Neutrophil (primary cell): ENCODE data around the gene PANX1.

ENCODE experiments used
- H3K27ac ChIP-seq: fragments of 200-600 bp; sonication (generic); 2 replicates; pipeline ENCODE4 v1.5.1; 2016; ENCODE audit warnings: mild to moderate bottlenecking, moderate library complexity
- H3K27me3 ChIP-seq: fragments of 200-600 bp; sonication (generic); 2 replicates; pipeline ENCODE4 v1.6.0; 2016; ENCODE audit warnings: mild to moderate bottlenecking
- H3K36me3 ChIP-seq: fragments of 200-600 bp; sonication (generic); 2 replicates; pipeline ENCODE4 v1.5.1; 2017
- H3K4me1 ChIP-seq, 2 experiments: fragments of 200-600 bp in 1 of 2; sonication (generic) in 1 of 2; 1 replicate in 1 of 2; 2 replicates in 1 of 2; pipeline versions ENCODE4 v1.5.1 to v1.6.1; 2013 to 2016; ENCODE audit warnings: low read depth in 1 of 2, low read length in 1 of 2, mild to moderate bottlenecking in 1 of 2, moderate library complexity in 1 of 2; ENCODE audit not compliant: control insufficient read depth in 1 of 2, insufficient read depth in 1 of 2
- H3K4me3 ChIP-seq, 2 experiments: fragments of 200-600 bp in 1 of 2; sonication (generic) in 1 of 2; 1 replicate in 1 of 2; 2 replicates in 1 of 2; pipeline ENCODE4 v1.5.1; 2013 to 2016; ENCODE audit warnings: low read depth in 1 of 2, low read length in 1 of 2, mild to moderate bottlenecking in 1 of 2, moderate library complexity in 1 of 2
- H3K9me3 ChIP-seq: fragments of 200-600 bp; sonication (generic); 2 replicates; pipeline ENCODE4 v1.5.1; 2016
- CTCF ChIP-seq: fragments of 200-600 bp; sonication (generic); IDR thresholded peaks from 2 replicates; pipeline ENCODE4 v1.5.1; 2016; ENCODE audit warnings: antibody characterized with exemption

PANX1 gene

GRCh38 chr11:94184362-94184761 lies 55.7 kb downstream of the PANX1 start:
- H3K27me3 ChIP-seq: no peaks in the 10 kb centered on the region
- H3K27ac ChIP-seq: no peak overlapping the region
- H3K4me1 ChIP-seq: no peaks in the 10 kb centered on the region
- no peaks in the 10 kb centered on the region for H3K9me3 ChIP-seq
- TF ChIP-seq CTCF: no peak
- H3K36me3 ChIP-seq: no peaks in the 10 kb centered on the region
- H3K4me3 ChIP-seq: no peak overlapping the region

GRCh38 chr11:94184846-94185245 lies 56.2 kb downstream of the PANX1 start:
- TF ChIP-seq CTCF: no peak
- no peaks in the 10 kb centered on the region for H3K9me3 ChIP-seq
- no peaks in the 10 kb centered on the region for H3K27me3 ChIP-seq
- H3K27ac ChIP-seq: no peak overlapping the region
- no peaks in the 10 kb centered on the region for H3K4me1 ChIP-seq
- H3K4me3 ChIP-seq: no peak overlapping the region
- H3K36me3 ChIP-seq: no peaks in the 10 kb centered on the region

GRCh38 chr11:94185416-94186084 lies 56.9 kb downstream of the PANX1 start:
- H3K4me1 ChIP-seq: no peaks in the 10 kb centered on the region
- no peaks in the 10 kb centered on the region for H3K27me3 ChIP-seq
- TF ChIP-seq CTCF: no peak
- no peaks in the 10 kb centered on the region for H3K9me3 ChIP-seq
- no peaks in the 10 kb centered on the region for H3K36me3 ChIP-seq
- H3K27ac ChIP-seq: no peak overlapping the region
- no peak overlapping the region for H3K4me3 ChIP-seq

GRCh38 chr11:94186342-94187203 lies 57.9 kb downstream of the PANX1 start:
- H3K27me3 ChIP-seq: no peaks in the 10 kb centered on the region
- H3K9me3 ChIP-seq: no peaks in the 10 kb centered on the region
- H3K36me3 ChIP-seq: no peaks in the 10 kb centered on the region
- H3K4me3 ChIP-seq: no peak overlapping the region
- H3K4me1 ChIP-seq: no peaks in the 10 kb centered on the region
- TF ChIP-seq CTCF: no peak
- no peak overlapping the region for H3K27ac ChIP-seq

- H3K9me3 ChIP-seq: no peaks in the 10 kb centered on the region
- no peak overlapping the region for H3K27ac ChIP-seq
- no peaks in the 10 kb centered on the region for H3K36me3 ChIP-seq
- H3K4me1 ChIP-seq: no peaks in the 10 kb centered on the region
- TF ChIP-seq CTCF: no peak
- H3K4me3 ChIP-seq: no peak overlapping the region
- no peaks in the 10 kb centered on the region for H3K27me3 ChIP-seq
These were observed 64.6 kb downstream of the PANX1 start for GRCh38 chr11:94193288-94193687.
